NCI-H82 treated with DMSO at 0.1 percent for 48 hours (cell line): ENCODE data around the gene RINT1.
A peak's percentile ranks its signal among the peaks of the same experiment; 100 is the strongest.

Experiments used
- DNase-seq: peaks from one replicate; lab custom pipeline; 2025; ENCODE audit not compliant: unreplicated experiment; lab: John Stamatoyannopoulos, UW

RINT1 gene

DNA sequence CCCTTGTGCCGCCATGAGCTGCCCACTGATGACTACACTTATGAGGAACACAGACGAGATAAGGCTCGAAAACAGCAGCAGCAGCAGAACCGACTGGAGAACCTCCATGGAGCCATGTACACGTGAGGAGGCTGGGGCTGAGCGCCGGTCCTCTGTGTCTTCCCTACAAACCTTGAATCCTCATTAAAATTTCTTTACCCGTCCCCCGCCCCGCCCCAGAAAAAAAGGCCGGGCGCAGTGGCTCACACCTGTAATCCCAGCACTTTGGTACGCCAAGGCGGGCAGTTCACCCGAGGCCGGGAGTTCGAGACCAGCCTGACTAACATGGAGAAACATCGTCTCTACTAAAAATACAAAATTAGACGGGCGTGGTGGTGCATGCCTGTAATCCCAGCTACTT is 1.5 kb upstream of the RINT1 start:
- no peak for DNase-seq

DNA sequence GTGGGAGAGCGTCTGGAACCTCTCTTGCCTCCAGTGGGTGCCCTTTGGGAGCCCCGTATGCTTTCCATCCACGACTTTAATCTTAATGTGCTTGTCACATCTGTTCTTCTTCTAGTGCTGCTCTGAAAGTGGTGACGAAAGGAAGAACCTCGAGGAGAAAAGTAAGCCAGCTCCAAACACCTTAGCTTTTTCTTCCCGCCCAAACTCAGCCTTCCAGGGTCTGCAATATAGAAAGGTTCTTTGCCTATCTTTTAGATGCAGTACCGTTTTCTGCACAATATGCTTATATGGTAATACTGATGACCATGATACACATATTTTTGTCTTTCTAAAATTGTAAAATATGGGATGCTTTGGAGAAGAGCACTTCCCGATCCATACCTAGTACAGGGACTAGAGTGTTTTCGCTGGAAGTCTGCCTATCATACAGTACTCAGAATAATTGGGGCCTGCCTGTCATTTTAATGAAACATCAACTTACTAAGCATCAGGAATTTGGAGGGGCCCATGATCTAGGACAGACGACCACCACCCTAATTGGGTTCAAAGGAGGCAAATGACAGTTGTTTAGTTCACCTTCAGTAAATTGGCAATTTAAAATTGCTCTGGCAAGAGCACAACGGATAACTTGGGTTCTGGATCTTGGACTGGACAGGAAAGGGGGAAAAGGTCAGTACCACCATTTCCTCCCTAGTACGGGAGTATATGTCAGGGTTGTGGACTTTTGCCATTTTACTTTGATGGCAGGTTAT is 884 bp downstream of the RINT1 start:
- DNase-seq: no peak

DNA sequence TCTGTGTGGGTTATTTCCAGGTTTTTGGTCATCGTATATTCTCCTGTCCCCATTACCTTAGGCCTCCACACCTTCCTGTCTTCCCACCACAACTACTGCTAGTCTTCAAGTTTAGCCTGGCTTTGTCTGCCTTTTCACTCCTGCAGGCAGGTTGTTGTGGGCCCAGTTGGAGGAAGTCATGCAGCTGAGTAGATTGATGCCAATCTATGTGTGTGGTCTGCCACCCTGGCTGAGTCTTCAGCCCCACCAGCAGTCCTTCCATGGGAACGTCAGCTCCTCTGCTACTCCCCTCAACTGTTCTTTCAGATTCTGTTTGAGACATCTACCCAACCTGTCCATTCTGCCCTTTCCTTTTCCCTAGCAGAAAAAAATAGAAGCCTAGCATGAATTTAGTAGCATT is 6.3 kb downstream of the RINT1 start:
- DNase-seq: no peak

DNA sequence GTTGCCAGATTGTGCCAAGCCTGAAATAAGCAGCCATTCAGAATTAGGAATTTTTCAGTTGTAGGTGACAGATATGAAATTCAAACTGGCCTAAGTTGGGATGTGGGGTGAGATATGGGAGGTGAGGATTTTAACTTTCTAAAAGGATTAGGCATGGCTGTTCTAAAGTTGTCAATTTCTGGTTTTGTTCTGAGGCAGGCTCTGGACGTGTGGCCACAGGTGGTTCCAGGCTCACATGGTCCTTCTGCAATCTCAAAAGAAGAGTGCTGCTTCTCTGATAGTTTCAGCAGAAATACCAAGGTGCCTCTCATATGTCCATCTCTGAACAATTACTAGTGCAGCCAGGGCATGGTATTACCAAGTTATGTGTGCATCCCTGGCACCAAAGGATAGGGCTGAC is 27.9 kb downstream of the RINT1 start:
- no peak for DNase-seq

DNA sequence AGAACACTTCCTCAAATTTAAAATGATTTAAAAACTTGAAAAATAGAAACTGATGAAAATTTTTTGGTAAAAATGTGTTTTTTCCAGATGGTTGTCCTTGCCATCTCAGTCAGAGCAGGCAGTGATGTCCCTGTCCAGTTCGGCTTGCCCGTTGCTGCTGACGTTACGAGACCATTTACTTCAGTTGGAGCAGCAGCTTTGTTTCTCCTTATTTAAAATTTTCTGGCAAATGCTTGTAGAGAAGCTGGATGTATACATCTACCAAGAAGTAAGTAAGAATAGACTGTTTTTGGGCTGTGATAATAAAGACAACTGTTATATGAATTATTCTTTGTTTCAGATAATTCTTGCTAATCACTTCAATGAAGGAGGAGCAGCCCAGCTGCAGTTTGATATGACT is 33.2 kb downstream of the RINT1 start:
- DNase-seq: no peak

DNA sequence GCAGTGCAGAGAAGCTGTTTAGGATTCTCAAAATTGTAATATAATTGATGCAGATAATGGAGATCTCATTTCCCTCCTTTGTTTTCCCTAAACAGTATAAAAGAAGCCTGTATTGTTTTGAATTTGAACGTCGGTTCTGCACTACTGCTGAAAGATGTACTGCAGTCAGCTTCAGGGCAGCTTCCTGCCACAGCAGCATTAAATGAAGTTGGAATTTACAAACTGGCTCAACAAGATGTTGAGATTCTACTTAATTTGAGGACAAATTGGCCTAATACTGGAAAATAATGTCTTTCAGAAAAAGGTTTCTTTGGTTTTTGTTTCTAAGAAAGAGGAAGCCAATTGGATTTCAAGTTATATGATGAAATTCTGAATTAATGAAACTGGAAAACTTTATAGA is 35.0 kb downstream of the RINT1 start:
- no peak for DNase-seq

DNA sequence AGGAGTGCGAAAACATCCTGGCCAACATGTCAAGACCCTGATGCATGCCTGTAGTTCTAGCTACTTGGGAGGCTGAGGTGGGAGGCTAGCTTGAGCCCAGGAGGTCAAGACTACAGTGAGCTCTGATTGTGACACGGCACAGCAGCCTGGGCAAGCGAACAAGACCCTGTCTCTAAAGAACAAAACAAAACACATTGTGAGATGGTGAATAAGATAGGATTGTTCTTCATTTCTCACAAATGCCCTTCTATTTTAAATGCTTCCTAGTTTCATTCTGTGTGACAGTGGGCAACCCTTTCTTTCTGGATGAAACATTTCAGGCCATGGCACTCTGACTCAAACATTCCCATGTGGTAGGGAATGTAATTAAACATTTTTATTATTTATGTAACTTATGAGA is 35.8 kb downstream of the RINT1 start:
- no peak for DNase-seq

DNA sequence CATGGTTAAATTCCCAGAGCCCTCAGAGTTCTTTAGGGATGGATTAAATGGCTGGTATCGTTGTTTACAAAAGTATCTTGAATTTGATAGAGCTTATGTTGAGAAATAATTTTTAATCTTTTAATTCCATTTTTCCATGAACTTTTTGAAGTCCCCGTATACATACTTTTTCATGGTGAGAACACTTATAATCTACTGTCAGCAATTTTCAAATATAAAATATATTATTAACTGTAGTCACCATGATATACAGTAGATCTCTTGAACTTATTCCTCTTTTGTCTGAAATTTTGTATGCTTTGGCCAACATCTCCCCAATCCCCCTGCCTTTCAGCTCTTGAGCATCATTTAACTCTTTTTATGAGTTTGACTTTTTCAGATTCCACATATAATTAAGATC is 39.9 kb downstream of the RINT1 start:
- no peak for DNase-seq

DNA sequence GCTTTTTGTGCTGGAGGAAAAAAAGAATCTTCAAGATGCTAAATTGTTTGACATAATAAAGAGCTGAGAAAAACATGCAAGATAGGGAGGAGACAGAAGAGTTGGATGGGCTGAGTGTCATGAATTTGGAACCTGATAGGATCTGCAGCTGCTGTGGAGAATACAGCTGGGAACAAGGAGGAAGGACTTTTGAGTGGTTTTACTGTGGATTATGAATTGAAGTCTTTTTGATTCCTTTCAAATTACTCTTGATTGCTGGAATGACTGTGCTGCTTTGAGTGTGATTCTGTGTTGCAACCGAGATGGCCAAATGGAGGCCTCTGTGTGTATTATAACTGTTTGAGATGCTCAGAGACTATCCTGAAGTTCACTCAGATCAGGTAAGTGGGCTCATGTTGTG is 45.2 kb downstream of the RINT1 start:
- no peak for DNase-seq

DNA sequence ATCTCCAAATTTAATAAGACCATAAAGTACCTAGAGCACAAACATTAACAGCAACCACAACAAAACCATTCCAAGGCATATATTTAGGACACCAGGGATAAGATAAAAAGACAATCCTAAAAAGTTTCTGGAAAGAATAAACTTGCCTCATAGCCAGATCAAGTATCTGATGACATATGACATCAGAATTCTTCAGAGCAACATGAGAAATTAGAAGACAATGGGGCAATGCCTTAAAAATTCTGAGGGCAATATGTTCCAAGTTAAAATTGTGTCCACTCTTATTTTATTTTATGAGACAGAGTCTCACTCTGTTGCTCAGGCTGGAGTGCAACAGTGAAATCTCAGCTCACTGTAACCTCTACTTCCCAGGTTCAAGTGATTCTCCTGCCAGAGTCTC is 46.5 kb downstream of the RINT1 start:
- DNase-seq: no peak

DNA sequence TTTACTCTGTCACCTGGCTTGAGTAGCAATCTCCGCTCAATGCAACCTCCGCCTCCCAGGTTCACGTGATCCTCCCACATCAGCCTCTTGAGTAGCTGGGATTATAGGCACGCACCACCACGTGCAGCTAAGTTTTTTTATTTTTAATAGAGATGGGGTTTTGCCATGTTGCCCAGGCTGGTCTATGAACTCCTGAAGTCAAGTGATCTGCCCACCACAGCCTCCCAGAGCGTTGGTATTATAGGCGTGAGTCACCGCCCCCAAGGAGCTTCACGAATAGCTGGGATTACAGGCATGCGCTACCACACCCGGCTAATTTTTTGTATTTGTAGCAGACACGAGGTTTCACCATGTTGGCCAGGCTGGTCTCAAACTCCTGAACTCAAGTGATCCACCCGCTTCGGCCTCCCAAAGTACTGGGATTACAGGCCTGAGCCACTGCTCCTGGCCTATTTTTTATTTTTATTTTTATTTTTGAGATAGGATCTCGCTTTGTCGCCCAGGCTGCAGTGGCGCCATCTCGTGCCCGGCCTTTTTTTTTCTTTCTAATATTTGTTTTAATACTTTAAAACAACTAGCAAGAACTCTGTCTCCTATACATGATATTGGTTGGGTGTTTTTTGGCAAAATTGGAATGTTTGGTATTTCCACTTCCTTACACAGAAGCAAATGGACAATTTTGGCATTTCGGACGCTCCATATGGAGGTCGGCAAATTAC is 48.2 kb downstream of the RINT1 start:
- DNase-seq: no peak

DNA sequence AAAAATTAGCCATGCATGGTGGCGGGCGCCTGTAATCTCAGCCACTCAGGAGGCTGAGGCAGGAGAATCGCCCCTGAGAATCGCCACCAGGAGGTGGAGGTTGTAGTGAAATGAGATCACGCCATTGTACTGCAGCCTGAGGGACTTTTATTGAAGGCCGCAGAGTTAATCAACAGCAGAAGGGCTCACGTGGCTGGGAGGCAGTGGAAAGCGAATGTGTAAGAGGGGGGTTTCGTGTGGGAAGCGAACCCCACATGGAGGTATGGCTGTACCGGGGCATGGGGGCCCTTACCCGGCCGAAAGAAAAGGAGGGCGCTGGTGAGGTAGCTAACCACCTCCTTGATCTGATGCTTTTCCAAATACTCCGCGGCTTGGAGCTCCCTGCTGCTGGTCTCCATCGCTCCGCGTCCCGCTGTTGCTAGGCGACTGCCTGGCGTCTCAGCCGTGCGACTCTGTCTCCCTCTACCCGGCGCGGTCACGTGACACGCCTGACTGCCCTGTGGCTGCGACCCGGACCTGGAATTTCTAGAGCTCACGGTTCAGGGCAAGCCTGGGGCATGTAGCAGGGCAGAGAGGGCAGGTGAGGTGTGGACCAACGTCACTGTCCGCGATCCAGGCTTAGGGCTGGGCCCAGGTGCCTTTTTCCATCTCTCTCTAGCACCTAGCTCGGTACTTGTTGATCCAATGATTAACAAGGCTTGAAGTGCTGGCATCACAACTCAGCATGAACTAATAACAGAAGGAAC is 49.2 kb downstream of the RINT1 start, which contains the start of gene EFCAB10:
TSS of gene EFCAB10 (minus strand) at position 428 of the 746 bp plus-strand sequence. CDS start at position 398, 30 bp downstream.
- DNase-seq: no peak

DNA sequence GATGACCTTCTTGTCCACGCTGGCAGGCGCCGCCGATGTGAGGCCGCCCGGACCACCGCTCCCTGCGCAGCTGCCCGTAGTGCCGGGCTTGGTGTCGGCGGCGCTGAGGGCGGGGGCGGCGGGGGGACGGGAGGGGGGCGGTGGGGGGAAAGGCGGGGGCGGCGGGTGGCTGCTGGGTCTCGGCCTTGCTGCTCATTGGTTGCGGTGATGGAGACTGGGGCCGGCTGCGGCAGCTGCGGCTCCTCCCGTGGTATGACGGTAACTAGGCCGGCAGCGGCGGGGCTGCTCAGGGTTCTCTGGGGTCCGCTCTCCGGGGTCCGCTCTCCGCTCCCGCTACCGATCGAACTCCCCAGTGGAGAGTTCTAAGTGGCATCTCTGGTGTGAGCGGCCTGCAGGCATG is 51.1 kb downstream of the RINT1 start:
- DNase-seq: no peak

DNA sequence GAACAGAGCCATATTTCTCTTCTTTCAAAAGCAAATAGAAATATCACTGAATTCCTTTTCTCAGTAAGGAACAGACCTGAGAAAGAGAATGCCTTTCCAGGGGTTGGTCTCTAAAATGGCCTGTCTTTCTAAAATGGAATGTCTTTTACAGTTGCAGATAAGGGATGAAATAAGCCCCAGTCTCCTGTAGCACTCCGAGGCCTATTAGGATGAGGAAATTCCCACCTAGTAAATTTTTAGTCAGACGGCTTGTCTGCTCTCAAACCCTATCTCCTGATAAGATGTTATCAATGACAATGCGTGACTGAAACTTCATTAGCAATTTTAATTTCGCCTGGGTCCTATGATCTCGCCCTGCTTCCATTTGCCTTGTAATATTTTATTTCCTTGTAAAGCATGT is 52.2 kb downstream of the RINT1 start:
- no peak for DNase-seq

DNA sequence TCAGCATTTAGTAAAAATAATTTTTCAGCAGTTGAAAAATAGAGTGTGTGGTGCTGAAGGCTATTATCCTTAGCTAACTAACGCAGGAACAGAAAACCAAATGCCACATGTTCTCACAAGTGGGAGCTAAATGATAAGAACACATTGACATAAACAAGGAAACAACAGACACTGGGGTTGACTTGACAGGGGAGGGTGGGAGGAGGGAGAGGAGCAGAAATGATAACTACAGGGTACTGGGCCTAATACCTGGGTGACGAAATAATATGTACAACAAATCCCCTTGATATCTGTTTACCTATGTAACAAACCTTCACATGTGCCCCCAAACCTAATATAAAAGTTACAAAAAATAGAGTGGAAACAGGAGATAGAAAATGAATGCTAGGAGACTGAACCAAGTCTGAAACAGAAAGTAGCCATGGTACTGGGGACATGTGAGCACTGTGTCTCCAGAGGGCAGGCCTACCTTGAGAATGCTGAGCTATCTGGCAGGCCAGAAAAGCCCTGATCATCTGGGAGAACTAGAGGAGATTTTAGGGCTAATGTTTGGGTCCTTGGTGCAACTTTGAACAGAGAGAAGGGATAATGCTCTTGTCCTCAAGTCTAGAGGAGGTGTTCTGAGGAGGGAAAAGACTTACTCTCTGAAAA is 54.0 kb downstream of the RINT1 start:
- no peak for DNase-seq

DNA sequence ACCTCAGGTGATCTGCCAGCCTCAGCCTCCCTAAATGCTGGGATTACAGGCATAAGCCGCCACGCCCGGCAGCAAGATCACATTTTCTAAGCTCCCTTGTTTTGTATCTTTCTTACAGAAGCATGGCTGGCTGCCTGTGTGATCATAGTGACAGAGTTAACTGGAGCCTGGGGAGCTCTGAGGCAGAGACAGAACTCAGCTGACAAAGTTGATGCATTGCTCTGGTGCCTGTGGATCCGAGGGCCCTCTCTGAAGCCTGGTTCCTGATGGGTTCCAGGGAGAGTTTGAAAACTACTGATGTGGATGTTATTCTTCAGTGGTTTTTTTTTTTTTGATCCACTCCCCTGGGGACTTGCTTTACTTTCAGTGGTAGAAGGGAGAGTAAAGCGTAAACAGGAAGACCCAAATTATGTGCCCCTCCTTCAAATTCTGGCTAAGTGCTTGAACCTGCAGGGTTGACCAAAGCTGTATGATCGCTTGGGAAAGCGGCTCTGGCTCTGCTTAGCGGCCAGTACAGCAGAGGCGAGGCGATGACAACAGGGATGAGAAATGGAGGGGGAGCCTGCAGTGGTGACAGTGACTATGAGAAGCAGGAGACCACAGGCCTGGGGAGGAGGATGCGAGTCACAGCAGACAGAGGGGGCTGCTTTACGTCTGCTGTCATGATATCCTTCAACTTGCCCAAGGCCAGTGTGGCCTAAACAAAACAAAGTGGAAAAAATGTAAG is 56.1 kb downstream of the RINT1 start:
- DNase-seq: no peak

DNA sequence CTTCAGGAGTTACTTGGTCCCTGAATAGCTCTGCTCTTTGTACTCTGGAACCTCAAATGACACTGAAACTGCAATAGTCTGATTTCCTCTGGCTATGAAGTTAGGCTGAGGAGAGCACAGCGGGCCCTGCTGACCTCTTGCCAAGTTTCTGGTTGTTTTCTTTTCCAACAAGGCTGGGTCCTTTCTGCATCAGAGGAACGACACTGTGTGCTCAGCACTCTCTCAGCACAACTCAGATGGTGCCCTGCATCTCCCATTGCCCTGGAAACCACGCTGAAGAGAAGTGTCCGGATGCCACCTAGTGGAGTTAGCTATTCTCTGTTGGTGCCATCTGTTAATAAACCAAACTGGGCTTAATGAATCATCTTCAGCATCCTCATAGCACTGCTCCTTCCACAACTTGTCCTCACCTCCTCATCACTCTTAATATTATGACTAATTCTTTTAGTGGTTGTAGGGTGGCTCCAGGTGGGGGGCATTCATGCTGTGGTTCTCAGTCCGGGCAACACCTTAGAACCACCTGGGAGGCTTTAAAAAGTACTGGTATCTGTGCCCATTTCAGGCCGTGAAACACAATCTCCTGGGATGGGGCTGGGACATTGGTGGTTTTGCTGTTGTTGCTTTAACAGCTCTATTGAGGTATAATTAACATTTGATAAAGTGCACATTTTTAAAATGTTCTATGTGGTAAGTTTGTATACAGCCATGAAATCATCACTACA is 57.5 kb downstream of the RINT1 start:
- DNase-seq: peak; percentile 23

DNA sequence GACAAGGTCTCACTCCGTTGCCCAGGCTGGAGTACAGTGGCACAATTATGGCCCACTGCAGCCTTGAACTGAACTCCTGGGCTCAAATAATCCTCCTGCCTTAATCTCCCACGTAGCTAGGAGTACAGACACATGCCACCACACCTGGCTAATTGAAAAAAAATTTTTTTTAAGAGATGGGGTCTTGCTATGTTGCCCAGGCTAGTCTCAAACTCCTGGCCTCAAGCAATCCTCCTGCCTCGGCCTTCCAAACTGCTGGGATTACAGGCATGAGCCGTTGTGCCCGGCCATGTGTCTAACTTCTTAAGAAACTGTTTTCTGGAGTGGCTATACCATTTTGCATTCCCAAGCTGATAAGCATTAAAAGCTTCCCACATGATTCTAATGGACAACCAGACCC is 58.8 kb downstream of the RINT1 start:
- no peak for DNase-seq

DNA sequence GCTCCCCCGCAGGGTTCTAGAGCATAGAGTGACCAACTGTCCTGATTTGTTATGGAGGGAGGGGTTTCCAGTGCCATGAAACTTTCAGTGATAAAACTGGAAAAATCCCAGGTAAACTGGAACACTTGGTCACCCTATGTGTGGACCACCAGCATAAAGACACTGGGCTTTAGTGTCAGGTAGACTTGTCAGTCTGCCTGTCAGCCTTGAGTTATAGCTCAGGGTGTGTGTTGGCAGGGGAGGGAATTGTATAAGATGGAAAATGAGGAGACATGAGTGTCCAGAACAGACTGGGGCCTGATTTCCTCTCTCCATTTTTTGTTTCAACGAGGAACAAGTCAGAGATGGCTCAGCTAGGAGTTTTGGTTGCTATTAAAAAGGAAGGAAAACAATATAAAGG is 59.5 kb downstream of the RINT1 start:
- DNase-seq: no peak

DNA sequence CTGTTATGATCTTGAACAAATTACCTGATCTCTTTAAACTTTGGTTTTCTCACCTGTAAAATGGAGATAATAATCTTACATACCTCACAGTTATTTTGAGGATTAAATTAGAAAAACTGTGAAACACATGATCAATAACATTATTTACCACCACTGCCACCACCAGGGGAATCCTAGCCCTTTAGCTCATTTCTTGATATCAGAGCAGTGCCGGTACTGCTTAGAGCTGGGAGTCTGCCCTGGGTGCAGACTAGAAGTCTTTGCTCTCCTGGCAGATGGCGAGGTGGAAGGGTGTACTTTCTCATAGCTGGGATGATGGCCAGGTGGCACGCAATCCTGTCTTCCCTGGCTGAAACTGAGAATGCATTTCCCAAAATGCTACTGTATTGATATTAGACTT is 62.0 kb downstream of the RINT1 start:
- DNase-seq: no peak
